ENCODE data around the gene ZFR2.

ZFR2 gene

DNA sequence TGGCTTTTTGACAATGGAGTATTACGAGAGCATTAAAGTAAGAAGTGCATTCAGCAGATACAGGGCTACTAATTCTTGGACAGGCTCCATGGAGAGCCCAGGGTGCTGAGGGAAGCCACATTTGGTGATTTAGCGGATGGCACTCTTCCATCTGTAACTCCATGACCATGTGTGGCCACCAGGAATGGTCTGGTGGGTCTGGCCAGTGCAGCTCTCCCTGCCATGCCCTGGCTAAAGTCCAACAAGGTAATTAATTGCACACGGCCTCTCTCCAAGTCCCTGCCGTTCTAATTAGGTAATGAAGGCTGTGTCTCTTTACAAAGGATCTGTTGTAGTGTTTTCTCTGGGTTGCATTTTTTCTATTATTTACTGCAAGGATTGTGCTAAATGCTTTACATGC is 4.3 kb upstream of the ZFR2 start:
- DNase-seq: no peak

DNA sequence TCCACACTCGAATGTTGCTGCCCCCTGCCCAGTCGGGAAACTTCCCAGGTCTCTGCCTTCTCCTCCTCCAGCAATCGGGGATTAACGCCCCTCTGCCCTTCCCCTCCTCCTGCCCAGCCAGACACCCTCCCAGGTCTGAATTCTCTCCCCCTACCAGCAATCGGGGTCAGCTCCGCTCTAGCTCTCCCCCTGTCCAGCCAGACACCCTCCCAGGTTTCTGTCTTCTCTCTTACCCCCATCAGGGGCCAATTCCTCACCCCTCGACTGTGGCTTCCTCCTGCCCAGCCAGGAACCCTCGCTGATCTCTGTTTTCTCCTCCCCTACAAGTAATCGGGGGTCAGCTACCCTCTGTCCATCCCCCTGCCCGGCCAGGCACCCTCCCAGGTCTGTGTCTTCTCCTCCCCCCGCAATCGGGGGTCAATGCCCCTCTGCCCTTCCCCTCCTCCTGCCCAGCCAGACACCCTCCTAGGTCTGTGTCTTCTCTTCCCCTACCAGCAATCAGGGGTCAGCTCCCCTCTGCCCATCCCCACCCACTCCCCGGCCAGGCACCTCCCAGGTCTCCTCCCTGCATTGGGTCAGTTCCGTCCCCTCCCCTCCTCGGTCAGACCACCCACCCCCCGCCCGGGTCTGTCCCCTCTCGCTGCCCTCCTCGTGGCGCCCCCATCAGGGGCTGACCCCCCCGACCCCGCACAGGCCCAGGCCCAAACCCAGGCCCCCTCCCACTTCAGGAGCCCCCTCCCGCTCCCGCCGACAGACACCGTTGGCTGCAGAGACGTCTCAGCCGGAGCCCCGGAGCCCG is 668 bp downstream of the ZFR2 start:
- DNase-seq: no peak

DNA sequence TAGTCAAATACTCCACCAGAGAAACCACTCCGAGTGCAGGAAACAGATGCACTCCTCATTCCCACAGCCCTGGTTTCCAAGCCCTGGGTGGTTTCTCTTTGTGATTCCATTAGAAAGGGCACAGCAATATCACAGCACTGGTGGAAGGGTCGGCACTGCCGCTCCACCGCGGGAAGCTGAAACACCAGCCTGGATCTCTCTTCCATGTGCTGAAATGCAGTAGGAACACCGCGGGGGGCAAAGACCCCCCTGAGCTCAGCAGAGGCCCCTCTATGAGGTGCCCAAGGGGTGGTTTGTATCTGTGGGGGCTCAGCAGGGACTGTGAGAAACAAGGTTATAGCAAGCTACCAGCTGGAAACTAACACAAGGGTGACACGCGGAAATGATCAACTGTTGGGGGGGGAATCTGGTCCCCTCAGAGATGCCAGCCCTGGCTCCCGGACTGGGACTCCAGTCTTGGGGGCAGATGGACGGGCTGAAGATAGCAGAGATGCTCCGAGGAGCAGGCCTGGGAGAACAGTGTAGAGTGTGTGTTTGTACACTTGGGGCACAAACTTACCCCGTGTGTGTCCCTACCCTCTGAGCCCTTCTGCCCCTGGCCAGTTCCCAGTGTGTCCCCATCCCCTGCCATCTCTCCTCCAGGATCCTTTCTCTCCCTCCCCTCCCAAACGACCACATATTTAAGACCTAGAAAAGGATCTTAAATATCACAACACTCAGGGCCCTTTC is 1.8 kb downstream of the ZFR2 start:
- no peak for DNase-seq

DNA sequence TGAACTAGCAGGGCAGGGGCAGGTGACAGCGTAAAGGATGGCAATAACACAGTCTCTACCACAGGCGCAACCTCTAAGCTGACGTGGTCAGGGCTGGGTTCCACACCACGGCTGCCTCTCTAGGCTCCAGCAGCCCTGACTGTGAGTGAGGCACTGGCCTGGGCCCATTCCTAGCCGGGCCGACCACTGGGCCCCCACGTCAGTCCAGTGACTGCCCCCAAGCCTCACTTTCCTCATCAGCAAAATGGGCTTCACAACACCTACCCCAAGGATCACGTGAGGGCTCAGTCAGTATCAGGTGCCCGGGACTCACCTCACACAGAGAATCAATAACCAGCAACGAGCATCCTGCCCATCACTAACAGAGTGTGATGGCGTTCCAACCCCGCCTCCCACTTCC is 5.2 kb downstream of the ZFR2 start:
- DNase-seq: no peak

DNA sequence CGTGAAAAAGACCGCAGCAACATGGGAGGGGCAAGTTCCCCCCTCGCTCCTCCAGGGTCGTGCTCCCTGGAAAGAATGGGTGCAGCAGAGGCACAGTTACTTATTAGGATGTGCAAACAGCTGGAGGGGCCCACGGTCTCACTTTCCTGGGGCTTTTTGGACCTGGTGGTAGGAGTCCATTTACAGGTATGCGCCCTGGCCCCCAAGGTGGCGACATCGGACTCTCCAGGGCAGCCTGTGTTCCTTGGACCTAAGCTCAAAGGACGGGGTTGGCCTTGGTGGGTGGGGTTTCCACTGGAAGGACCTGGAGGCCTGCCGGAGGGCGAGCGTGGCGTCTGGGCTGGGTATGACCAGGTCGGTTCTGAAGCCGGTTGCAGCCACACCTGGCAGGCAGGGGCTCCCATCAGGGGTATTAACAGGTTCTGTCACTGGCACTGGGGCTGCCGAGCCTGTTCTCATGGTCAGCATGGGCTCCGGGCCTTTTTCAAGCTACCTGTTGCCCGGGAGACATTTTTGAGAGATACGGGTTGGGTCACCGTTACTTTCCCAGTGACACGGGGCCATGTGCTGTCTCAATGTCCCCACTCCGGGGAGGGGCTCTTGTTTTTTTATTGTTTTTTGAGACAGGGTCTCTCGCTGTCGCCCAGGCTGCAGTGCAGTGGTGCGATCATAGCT is 5.9 kb downstream of the ZFR2 start:
- DNase-seq: no peak

DNA sequence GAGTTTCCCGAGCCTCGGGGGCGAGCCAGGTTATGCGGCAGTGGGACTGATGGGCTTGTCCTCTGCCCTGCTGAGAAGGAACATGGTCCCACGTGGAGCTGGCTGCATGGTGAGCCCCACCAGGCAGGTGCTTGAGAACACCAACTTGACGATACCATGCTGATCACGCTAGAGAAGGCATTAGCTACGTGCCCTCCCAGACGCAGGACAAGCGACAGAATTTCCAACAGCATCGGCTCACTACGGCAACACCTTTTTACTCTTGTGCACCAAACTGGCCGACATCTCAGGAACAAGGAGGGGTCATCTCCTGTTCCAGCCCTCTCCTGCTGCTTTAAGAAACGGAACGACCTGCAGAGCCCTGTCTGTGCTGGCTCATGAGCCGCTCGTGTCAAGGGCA is 8.3 kb downstream of the ZFR2 start:
- no peak for DNase-seq

DNA sequence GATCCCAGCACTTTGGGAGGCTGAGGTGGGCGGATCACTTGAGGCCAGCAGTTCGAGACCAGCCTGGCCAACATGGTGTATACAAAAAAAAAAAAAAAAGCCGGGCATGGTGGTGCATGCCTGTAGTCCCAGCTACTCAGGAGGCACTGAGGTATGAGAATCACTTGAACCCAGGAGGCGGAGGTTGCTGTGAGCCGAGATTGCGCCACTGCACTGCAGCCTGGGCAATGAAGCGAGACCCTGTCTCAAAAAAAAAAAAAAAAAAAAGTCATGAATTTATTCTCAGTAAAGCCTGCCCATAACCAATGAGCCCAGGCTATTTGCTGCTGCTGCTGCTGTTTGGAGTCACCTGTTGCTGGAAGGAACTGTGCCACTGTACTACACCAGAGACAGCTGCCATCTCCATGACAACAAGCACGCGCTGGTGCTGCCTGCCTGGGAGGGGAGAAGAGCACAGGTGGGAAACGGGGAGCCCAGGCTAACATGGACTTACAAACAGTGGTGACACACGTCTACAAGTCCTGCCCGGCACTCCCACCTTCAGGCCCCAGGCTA is 11.3 kb downstream of the ZFR2 start:
- DNase-seq: no peak

DNA sequence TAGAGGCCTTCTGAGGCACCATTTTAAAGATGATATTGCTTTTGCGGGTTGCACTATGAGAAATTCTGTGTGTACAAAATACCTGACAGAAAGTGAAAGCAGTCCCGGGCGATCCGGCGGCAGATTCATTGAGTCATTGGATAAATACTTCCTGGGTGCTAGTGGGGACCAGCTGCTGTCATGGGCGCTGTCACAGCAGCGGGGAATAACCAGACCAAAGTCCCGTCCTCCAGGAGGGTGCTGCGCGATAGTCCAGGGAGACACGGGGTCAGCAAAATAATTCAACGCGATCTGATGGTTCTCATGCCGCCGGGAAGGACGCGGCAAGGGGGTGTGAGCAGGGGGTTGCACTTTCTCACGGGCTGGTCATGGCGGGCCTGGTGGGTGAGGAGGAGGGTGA is 13.5 kb downstream of the ZFR2 start:
- no peak for DNase-seq

DNA sequence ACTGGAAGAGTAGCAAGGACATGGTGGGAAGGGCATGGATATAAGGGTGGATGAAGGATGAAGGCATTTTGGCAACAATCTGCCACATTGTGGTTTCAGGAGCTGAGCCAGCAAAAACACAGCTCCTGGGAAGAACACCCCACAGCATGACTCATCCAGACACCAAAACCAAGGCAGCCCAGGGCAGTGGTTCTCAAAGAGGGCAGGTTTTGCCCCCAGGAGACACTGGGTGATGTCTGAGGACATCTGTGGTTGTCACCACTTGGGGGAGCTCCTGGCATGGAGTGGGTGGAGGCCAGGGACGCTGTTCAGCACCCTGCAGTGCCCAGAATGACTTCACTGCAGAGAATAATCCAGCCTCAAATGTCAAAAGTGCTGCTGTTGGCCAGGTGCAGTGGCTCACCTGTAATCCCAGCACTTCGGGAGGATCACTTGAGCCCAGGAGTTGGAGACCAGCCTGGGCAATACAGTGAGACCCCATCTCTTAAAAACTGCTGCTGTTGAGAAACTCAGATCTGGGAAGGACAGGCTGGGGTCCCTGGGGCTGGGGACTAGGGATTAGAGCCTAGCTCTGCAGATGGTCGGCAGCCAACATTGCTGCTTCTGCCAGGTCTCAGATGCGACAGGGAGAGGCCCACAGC is 16.1 kb downstream of the ZFR2 start:
- DNase-seq: peak; percentile 13 to 27

DNA sequence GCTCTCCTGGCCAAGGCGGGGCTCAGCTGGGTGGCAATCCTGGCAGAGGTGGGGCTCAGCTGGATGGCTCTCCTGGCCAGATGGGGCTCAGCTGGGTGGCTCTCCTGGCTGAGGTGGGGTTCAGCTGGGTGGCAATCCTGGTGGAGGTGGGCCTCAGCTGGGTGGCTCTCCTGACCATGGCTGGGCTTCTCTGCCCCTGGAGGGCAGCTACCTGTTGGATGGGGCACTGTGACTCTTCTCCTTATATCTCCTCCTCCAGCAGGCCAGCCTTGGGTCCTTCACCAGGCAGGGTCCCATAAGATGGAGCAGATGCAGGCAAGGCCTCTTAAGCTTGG is 16.7 kb downstream of the ZFR2 start:
- no peak for DNase-seq

DNA sequence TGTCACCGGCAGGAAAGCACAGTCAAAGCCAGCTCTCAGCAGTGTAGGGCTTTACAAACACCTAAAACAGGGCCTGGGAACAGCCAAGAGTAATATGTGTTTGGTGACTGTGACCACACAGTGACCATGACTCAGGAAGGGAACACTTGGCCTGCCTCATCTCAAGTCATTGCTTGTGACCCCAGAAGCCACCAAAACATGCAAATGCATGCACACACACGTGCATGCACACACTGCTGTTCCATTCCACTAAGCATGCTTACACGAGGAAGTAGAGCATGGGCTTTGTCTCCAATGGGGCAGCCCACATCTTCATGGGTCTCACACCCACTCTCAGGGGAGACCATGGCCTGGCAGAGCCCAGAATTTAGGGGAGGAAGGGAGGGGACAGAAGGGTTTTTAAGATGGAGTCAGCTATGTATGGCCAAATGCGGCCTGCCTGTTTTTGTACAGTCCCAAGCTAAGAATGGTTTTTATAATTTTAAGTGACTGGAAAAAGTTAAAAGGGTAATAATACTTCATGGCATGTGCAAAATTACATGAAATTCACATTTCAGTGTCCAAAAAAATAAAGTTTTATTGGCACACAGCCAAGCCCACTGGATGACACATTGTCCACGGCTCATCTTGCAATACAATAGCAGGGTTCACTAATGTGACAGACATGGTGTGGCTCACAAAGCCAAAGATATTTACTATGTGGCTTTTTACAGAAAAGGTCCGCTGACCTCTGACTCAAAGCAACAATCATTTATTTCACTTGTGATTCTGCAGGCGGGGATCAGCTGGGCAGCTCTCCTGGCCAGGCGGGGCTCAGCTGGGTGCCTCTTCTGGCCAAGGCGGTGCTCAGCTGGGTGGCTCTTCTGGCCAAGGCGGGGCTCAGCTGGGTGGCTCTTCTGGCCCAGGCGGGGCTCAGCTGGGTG is 17.3 kb downstream of the ZFR2 start:
- no peak for DNase-seq

DNA sequence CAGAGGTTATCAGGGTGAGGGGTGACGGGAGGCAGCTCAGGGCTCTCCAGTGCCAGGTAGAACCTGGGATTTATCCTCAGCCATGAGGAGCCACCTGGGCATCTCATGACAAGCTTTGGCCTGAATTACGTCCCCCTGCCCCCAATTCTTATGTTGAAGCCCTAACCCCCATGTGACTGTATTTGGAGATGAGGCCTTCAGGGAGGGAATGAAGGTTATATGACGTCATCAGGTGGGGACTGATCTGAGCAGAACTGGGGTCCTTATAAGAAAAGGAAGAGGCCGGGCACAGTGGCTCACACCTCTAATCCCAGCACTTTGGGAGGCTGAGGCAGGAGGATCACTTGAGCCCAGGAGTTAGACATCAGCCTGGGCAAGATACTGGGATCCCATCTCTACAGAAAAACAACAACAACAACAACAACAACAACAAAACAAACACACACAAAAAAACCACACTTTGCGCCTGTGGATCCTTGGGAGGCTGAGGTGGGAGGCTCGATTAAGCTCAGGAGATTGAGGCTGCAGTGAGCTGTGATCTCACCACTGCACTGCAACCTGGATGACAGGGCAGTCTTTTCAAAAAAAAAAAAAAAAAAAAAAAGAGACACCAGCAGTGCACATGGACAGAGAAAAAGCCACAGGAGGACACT is 18.4 kb downstream of the ZFR2 start:
- DNase-seq: no peak

DNA sequence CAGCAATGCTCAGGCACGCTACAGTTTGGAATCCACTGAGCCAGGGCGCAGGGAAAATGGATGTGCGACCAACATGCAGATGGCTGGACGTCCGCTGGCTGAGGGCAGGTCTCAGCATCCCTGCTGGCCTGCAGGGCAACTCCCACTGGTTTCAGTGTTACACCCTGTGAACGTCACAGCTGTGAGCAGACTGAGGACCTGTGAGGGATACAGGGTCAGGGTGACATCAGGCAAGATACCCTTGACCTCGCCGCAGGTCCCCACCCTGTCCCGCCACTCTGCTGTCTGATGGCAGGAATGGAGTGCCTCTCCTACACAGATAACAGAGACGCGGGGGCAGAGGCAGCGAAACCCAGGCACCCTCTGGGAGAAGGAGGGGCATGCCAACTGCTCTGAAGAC is 19.1 kb downstream of the ZFR2 start:
- DNase-seq: no peak

DNA sequence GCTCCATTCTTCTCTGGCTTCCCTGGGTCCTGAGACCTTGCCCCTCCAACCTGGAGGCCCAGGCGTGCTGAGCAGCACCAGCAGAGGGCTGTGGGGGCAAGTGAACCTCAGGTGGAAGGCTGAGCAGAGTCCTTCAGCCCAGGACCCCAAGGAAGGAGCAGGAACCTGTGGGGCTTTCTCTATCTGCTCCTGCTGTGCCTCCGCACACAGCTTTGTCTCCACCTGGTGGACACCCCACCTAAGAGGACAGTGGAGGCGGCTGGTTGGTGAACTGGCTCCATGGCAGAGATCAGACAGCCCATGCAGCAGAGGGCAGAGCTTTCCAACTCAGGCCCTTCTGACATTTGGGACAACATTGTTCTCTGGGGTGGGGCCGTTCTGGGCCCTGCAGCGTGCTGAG is 19.7 kb downstream of the ZFR2 start:
- peak; percentile 46 to 49 for DNase-seq

DNA sequence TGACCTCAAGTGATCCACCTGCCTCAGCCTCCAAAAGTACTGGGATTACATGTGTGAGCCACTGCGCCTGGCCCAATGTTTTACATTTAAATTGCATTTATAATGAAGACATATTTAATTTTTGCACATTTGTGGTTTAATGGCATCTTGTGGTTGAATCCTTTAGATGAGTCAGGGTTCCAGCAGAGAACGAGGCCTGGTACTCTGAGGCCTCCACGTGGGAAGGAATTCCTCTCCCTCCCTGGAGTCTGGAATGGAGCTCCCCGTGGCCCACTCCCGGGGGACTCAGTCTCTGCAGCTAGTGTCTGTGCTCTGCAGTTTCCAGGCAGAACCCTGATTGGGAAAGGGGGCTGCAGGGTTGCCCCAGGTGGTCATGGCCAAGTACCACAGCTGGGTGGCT is 24.2 kb downstream of the ZFR2 start:
- DNase-seq: no peak

DNA sequence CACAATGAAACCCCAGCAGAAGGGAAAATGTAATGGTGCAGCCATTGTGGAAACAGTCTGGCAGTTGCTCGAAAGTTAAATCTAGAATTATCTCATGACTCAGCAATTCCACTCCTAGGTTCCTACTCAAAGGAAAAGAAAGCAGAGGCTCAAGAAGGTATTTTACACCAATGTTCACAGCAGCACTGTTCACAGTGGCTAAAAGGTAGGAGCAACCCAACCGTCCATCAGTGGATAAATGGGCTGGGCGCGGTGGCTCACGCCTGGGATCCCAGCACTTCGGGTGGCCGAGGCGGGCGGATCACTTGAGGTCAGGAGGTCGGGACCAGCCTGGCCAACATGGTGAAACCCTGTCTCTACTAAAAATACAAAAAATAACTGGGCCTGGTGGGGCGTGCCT is 25.9 kb downstream of the ZFR2 start:
- DNase-seq: no peak

DNA sequence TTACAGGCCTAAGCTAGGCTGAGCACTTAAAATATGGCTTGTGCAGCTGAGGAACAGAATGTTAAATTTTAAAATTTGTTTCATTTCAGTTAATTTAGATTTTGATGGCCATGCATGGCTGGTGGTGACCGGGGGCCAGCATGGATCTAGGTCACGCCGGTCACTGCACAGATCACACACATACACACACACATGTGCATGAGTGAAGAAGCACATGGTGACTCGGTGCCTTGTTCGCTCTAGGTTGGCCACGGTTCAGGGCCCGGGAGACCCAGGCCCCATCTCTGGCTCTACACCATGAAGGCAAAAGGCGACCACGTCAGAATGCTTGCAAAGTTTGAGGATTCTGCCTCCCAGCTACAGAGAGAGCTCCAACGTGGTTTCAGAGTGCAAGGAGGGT is 28.0 kb downstream of the ZFR2 start:
- DNase-seq: no peak

DNA sequence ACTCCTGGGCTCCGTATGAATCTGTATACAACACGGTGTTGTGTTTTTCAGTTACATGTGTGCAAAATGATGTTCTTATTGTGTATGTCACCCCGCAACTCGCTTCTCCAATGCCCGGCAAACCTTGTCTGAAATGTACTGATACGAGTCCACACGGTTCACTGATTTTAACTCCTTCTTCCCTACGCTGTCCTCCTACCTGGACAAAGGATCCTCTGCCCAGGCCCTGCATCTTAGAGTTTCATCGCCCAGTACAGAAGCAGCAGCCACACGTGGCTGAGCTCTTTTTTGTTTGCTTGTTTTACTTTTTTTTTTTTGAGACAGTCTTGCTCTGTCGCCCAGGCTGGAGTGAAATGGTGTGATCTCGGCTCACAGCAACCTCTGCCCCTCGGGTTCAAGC is 28.9 kb downstream of the ZFR2 start:
- DNase-seq: no peak

DNA sequence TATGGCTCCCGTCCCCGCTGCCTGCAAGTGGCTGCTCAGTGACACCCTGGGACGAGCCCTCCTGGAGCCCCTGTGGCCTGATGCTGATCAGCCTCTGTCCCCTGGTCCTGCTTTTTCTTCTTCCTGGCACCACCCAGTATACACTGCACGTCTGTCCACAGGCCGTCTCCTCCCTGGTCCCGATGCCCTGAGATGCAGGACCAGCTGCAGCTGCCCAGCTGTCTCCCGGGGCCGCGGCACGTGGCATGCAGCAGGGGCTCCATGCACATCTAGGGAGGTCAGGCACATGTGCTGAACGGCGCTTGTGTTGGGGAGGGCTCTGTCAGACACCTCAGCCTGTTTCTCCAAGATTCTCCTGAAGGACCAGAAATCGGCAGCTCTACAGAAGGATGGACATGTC is 30.2 kb downstream of the ZFR2 start:
- DNase-seq: no peak

DNA sequence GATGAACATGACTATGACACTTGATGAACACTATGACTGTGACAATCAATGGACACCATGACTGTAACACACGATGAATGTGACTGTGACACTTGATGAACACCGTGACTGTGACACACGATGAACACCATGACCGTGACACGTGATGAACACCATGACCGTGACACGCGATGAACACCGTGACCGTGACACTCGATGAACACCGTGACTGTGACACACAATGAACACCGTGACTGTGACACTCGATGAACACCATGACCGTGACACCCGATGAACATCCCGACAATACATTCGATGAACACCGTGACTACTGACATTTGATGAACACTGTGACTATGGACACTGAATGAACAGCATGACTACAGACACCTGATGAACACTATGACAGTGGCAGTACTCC is 30.9 kb downstream of the ZFR2 start:
- no peak for DNase-seq

DNA sequence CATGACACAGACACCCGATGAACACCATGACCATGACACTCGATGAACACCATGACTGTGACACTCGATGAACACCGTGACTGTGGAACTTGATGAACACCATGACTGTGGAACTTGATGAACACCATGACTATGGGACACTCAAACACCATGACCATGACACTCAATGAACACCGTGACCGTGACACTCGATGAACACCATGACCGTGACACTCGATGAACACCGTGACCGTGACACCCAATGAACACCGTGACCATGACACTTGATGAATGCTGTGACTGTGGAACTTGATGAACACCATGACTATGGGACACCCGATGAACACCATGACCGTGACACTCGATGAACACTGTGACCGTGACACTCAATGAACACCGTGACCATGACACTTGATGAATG is 31.5 kb downstream of the ZFR2 start:
- DNase-seq: no peak

DNA sequence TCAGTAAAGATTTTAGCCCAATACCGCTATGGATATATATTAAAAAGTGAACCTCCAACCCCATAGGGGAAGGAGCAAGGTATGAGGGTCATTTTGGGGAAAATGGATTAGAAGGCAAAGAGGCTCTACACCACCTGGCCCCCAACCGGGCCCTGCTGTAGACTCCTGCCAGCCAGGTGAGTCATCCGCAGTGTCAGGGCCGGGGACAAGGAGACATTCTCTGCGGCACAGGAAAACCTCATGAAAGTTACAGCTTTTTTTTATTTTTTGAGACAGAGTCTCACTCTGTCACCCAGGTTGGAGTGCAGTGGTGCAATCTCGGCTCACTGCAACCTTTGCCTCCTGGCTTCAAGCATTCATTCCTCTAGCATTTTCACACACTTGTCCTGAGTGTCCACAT is 32.0 kb downstream of the ZFR2 start:
- DNase-seq: peak in 1 of 2 experiments; percentile 22

All from stimulated activated CD4-positive, alpha-beta T cell treated with anti-CD3 and anti-CD28 coated beads, Interleukin-4, amount 100 ng/mL, for 4 hours (primary cell).